ENCODE results near the gene DNAH7. TPM values are rescaled to one million over a fixed set of nuclear protein-coding genes. Genes with fewer than 3 reads are reported as not detected.

DNAH7 gene
- total RNA-seq, 2 donors from 2014 or later, result 3.4 to 10.1 TPM

DNA sequence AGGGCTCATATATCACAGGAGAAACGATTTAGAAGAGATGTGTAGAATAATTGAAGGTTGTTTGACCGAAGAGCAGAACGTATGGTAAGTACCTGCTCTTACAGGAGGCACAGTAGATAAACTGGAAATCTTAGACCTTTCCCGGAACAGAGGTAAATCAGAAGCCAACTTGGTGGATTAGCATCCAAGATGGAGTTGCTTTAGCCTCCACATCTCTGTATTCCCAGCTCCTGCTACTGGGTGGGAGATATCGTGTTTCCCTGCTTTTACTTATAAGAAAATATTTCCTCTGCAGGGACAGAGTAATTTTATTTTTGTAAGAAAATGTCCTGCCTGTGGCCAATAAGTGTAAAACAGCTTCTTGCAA, 247.1 kb downstream of the DNAH7 start:
- Histone ChIP-seq H3K4me1 (replicated peaks) (no peaks in the 10 kb centered on the region), H3K27me3 (replicated peaks; ENCODE audit: insufficient read depth) (no peaks in the 10 kb centered on the region), H3K4me3 (no peak overlapping the region), H3K27ac (no peak overlapping the region), H3K9me3 (no peaks in the 10 kb centered on the region), H3K36me3 (no peaks in the 10 kb centered on the region)
- 86% methylated on average over 5 of the region's 5 CpGs for WGBS
- TF ChIP-seq POLR2A (IDR thresholded peaks at IDR 0.05) (no peak), POLR2AphosphoS5 (IDR thresholded peaks at IDR 0.05) (no peak)
- TF ChIP-seq, protein P1, sequence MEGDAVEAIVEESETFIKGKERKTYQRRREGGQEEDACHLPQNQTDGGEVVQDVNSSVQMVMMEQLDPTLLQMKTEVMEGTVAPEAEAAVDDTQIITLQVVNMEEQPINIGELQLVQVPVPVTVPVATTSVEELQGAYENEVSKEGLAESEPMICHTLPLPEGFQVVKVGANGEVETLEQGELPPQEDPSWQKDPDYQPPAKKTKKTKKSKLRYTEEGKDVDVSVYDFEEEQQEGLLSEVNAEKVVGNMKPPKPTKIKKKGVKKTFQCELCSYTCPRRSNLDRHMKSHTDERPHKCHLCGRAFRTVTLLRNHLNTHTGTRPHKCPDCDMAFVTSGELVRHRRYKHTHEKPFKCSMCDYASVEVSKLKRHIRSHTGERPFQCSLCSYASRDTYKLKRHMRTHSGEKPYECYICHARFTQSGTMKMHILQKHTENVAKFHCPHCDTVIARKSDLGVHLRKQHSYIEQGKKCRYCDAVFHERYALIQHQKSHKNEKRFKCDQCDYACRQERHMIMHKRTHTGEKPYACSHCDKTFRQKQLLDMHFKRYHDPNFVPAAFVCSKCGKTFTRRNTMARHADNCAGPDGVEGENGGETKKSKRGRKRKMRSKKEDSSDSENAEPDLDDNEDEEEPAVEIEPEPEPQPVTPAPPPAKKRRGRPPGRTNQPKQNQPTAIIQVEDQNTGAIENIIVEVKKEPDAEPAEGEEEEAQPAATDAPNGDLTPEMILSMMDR (IDR thresholded peaks at IDR 0.05), result no peak
- DNase-seq (ENCODE audit: low spot score), result no peak
- intact Hi-C loops (cut with DNase I), result no loop called here

DNA sequence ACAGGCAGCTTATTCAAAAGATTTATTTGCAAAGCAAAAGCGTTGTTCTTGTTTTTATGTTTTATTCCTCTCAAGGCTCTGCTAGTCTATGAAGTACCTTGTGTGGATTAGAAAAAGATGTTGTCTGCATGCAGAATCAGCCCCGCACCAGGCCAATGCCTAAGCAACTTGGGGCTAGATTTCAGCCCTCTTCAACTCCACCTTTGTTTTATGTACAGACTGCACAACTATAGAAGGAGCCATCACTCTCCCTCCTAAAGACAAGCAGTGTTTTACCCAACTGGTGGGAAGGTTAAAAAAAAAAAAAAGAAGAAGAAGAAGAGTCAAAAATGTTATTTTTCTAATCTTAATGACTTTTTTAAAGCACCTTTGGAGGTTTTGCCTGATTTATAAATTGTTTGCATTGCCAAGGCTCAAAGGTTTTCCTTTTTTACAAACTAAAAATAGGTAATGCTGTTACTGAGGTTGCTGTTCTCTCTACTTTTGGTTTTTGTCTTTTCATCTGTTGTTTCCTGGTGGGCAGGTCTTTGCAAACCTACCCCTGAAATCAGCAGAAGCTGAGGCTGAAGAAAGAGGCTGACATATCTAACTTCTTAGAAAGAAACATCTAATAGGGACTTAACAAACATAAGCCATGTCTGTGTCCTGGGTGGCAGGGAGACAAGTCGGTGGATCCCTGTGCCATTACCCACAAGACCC, 247.6 kb downstream of the DNAH7 start:
- 92% methylated on average over 3 of the region's 3 CpGs for WGBS
- no peak for TF ChIP-seq POLR2AphosphoS5 (IDR thresholded peaks at IDR 0.05)
- TF ChIP-seq, protein P1 (IDR thresholded peaks at IDR 0.05), result no peak
- TF ChIP-seq POLR2A (IDR thresholded peaks at IDR 0.05), result no peak

DNA sequence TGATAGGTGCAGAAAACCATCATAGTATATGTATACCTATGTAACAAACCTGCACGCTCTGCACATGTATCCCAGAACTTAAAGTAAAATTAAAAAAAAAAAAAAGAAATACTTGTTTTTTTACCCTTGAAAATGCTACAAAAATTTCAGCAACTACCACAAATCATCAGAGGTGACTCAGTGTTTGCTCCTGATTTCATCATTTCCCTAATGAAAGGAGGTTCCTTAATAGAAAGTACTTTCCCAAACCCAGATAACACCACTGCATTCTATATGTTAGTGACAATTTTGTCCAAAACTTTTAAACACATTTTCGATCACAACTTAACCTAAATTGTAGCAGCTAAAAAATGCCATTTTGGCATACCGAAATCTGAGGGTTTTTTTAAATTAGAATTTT, 248.3 kb downstream of the DNAH7 start:
- Histone ChIP-seq H3K4me1 (replicated peaks) (no peaks in the 10 kb centered on the region), H3K9me3 (no peaks in the 10 kb centered on the region), H3K36me3 (no peaks in the 10 kb centered on the region), H3K4me3 (no peak overlapping the region), H3K27me3 (replicated peaks; ENCODE audit: insufficient read depth) (no peaks in the 10 kb centered on the region), H3K27ac (no peak overlapping the region)
- TF ChIP-seq, protein P1 (IDR thresholded peaks at IDR 0.05), result no peak
- TF ChIP-seq POLR2A (IDR thresholded peaks at IDR 0.05), result no peak
- TF ChIP-seq POLR2AphosphoS5 (IDR thresholded peaks at IDR 0.05), result no peak
- no peak for DNase-seq (ENCODE audit: low spot score)
- 99% methylated on average over 3 of the region's 3 CpGs for WGBS
- intact Hi-C loops (cut with DNase I), result no loop called here

More for the DNA sequence above, 247.6 kb downstream of the DNAH7 start:
- intact Hi-C loops (cut with DNase I), result no loop called here
- Histone ChIP-seq H3K4me3 (no peak overlapping the region), H3K27me3 (replicated peaks; ENCODE audit: insufficient read depth) (no peaks in the 10 kb centered on the region), H3K27ac (no peak overlapping the region), H3K36me3 (no peaks in the 10 kb centered on the region), H3K4me1 (replicated peaks) (no peaks in the 10 kb centered on the region), H3K9me3 (no peaks in the 10 kb centered on the region)
- no peak for DNase-seq (ENCODE audit: low spot score)

DNA sequence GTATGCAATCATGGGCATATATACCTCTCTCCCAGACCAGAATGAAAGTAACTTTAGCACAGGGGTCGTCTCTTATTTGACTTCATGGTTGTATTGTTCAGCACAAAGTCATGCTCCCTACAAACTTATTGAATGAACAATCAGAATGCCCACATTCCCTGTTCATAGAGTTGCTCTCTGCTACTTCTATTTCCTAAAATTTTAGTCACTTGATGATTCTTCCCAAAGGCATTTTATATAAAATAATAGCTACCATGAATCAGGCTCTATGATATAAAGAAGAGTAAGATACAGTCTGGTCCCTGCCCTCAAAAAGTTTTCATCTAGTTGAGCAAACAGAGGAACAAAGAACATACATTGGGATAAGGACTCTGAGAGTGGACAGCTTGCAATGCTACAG, 249.4 kb downstream of the DNAH7 start:
- no peak overlapping the region for H3K4me3 ChIP-seq
- no peak for TF ChIP-seq POLR2A (IDR thresholded peaks at IDR 0.05)
- TF ChIP-seq, protein P1 (IDR thresholded peaks at IDR 0.05), result no peak
- no peak for TF ChIP-seq POLR2AphosphoS5 (IDR thresholded peaks at IDR 0.05)
- no peak for DNase-seq (ENCODE audit: low spot score)
- H3K9me3 ChIP-seq, result no peaks in the 10 kb centered on the region
- no peak overlapping the region for H3K27ac ChIP-seq
- H3K27me3 ChIP-seq (replicated peaks; ENCODE audit: insufficient read depth), result no peaks in the 10 kb centered on the region
- intact Hi-C loops (cut with DNase I), result no loop called here
- H3K36me3 ChIP-seq, result no peaks in the 10 kb centered on the region
- H3K4me1 ChIP-seq (replicated peaks), result no peaks in the 10 kb centered on the region
- 81% methylated on average over 1 of the region's 1 CpG for WGBS

DNA sequence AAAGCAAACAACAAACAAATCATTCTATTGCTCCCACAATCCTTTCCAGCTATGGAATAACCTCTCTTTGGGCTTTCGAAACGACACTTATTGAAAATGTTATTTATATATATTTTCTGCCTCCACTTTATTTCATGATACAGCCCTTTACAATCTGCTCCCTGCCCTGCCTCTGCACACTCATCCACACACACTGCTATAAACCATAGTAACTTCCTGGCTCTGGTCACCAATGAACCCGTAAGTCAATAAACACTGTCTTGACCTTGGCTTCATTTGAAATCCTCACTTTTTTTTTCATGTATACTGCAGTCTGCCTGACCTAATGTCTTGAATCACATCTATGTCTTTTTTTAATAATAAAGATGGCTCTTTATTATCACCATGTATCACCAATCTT, 250.1 kb downstream of the DNAH7 start:
- 74% methylated on average over 3 of the region's 3 CpGs for WGBS
- Histone ChIP-seq H3K9me3 (no peaks in the 10 kb centered on the region), H3K4me1 (replicated peaks) (no peaks in the 10 kb centered on the region), H3K4me3 (no peak overlapping the region), H3K27ac (no peak overlapping the region), H3K27me3 (replicated peaks; ENCODE audit: insufficient read depth) (no peaks in the 10 kb centered on the region), H3K36me3 (no peaks in the 10 kb centered on the region)
- intact Hi-C loops (cut with DNase I), result no loop called here
- no peak for DNase-seq (ENCODE audit: low spot score)
- no peak for TF ChIP-seq POLR2AphosphoS5 (IDR thresholded peaks at IDR 0.05)
- TF ChIP-seq POLR2A (IDR thresholded peaks at IDR 0.05), result no peak
- TF ChIP-seq, protein P1 (IDR thresholded peaks at IDR 0.05), result no peak
